Activated T-helper 1 cell treated with Interleukin-2 at 50 U/mL for 16 hours (primary cell): ENCODE measurements around the gene TNS3.

Source experiments
- DNase-seq: peaks from one replicate; pipeline ENCODE4 v3.0.0-alpha.2; 2020; ENCODE audit warnings: low read depth

Gene TNS3

GRCh38 chr7:47521816-47522561 lies 59.9 kb downstream of the TNS3 start:
- no peak for DNase-seq

- no peak for DNase-seq
Observed at GRCh38 chr7:47521011-47521795, 60.7 kb downstream of the TNS3 start.

- DNase-seq = no peak
Observed at GRCh38 chr7:47520406-47520805, 61.5 kb downstream of the TNS3 start.

GRCh38 chr7:47518827-47519226 lies 63.1 kb downstream of the TNS3 start:
- DNase-seq = no peak

- DNase-seq = no peak
Observed at GRCh38 chr7:47517821-47518480, 64.0 kb downstream of the TNS3 start.

- no peak for DNase-seq
Observed at GRCh38 chr7:47516985-47517600, 64.8 kb downstream of the TNS3 start.

- no peak for DNase-seq
Observed at GRCh38 chr7:47516386-47516785, 65.5 kb downstream of the TNS3 start.

GRCh38 chr7:47515305-47515834 lies 66.5 kb downstream of the TNS3 start:
- no peak for DNase-seq

GRCh38 chr7:47514818-47515217 lies 67.1 kb downstream of the TNS3 start:
- DNase-seq = no peak

GRCh38 chr7:47514367-47514766 lies 67.5 kb downstream of the TNS3 start:
- DNase-seq = no peak

- DNase-seq = no peak
Observed at GRCh38 chr7:47513741-47514241, 68.1 kb downstream of the TNS3 start.

- no peak for DNase-seq
Observed at GRCh38 chr7:47512481-47513176, 69.3 kb downstream of the TNS3 start.

- no peak for DNase-seq
Observed at GRCh38 chr7:47511699-47512370, 70.1 kb downstream of the TNS3 start.

- DNase-seq = no peak
Observed at GRCh38 chr7:47510786-47511185, 71.1 kb downstream of the TNS3 start.

- no peak for DNase-seq
Observed at GRCh38 chr7:47510192-47510591, 71.7 kb downstream of the TNS3 start.

GRCh38 chr7:47509571-47509970 lies 72.3 kb downstream of the TNS3 start:
- DNase-seq = no peak

- DNase-seq = no peak
Observed at GRCh38 chr7:47508389-47509380, 73.2 kb downstream of the TNS3 start.

- DNase-seq = no peak
Observed at GRCh38 chr7:47507522-47507921, 74.4 kb downstream of the TNS3 start.
